ENCODE results near the gene SFRP2.

Gene SFRP2, protein sequence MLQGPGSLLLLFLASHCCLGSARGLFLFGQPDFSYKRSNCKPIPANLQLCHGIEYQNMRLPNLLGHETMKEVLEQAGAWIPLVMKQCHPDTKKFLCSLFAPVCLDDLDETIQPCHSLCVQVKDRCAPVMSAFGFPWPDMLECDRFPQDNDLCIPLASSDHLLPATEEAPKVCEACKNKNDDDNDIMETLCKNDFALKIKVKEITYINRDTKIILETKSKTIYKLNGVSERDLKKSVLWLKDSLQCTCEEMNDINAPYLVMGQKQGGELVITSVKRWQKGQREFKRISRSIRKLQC

GRCh38 chr4:153788413-153789276 is at the start of gene SFRP2:
Gene SFRP2, minus strand, starts transcription at chr4:153789083. Its CDS starts 248 bp downstream, at chr4:153788835.
- DNase-seq = no peak

DNA sequence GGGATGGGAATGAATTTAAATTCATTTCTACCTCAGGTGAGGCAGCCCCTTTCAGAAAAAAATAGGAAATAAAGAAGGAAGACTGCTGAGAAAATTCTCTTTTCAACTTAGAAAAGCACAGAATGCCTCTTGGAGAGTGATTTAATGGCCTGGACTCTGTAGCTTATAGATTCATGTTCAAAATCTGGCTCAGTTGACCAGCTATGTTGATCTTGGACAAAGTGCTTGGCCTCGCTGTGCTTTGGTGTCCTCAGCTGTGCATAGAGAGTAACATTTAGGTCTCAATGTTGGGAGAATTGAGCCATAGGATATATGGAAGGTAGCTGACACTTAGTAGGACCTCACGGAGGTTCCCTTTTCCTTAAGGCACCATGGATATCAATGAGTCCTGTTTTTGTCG is 49.7 kb upstream of the SFRP2 start:
- no peak for DNase-seq

DNA sequence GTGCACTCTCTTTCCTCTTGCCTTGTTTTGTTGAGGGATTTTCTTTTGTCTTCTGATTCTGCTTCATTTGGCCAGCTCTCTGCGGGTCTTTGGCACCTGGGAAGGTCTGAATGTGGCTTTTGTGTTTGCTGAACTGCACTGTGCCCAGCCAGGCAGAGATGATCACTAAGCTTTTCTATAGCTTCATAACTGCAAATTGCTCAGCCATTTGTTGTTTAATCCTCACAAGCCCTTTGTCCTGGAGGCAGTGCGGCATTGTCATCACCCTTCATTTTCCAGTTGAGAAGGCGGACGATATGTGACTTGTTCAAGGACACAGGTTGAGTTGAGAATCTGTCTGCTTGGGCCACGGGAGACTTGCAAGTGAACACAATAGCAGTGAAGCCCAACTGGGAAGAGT is 46.0 kb upstream of the SFRP2 start:
- DNase-seq = no peak

DNA sequence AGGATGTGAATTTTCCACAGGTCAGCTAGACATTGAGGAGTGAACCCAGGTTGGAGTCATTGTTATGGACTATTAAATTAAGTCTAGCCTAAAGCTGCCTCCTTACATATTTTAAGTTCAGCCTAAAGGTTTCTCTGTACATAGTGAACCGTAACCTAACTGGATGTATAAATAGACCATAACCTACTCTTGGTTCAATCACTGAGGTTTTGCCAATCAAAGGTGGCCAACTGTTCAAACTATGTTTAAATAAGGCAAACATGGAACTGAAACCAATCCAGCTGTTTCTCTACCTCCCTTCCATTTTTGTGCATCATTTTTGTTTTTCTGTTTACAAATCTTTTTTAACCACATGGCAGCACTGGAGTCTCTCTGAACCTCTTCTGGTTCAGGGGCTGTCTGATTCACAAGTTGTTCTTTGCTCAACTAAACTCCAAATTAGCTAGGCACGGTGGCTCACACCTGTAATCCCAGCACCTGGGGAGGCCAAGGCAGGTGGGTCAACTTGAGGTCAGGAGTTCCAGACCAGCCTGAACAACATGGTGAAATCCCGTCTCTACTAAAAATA is 43.9 kb upstream of the SFRP2 start:
- DNase-seq = no peak

- DNase-seq = no peak
Measured at GRCh38 chr4:153832054-153832453, 43.2 kb upstream of the SFRP2 start.

- DNase-seq = no peak
Measured at GRCh38 chr4:153831245-153831644, 42.4 kb upstream of the SFRP2 start.

DNA sequence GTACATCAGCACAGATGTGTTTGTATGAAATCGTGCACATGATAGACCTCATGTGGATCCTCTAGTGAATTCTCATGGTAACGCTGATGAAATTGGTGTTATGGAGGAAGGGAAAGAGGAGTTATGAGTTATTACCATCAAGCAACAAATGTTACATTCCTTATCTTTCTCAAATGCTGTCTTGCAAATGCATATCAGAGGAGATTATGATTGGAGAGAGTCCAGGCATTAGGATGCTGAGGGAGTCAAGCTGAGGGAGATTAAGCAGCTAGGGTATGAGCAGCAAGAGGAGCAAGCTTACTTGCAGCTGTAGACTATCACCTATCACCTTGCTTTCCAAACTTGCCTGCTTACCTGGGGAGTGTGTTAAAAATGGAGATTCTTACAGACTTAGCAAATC is 36.8 kb upstream of the SFRP2 start:
- DNase-seq = no peak

DNA sequence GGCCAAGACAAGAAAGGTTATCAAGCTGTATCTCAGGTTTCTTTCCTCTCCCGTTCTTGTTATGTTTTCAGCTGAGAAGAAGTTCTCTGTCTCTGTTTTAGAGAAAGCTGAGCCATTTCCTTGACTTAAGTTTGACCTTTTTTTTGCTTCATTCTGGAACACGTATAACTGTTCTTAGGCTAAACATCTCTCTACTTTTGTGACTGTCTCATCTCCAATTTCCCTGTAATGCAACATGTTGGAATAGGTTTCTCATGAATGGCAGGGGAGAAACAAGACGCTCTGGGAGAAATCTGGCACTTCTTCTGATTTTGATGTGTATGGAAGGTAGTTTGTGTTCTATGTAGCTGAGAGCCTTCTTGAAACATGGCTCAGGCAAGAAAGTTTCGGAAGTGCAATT is 36.2 kb upstream of the SFRP2 start:
- no peak for DNase-seq

- DNase-seq = no peak
Measured at GRCh38 chr4:153824501-153824900, 35.6 kb upstream of the SFRP2 start.

GRCh38 chr4:153823483-153823882 is 34.6 kb upstream of the SFRP2 start:
- no peak for DNase-seq

- DNase-seq = no peak
Measured at GRCh38 chr4:153822316-153822715, 33.4 kb upstream of the SFRP2 start.

DNA sequence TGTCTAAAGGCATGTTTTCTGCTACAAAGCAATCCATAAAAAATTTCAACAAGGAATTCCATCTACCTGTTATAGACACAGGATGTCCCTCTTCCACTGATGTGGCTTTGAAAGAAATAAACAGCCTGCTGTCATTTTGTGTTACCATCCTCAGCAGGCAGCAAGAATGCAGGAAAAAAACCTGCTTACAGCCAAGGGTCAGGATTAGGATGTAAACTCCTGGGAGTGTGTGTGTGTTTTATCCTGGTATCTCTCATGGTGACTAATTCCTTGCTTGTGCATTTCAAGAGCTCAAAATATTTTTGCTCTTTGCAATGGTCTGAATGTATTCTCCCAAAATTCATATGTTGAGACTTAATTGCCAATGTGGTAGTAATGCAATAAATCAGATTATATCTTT is 28.6 kb upstream of the SFRP2 start:
- DNase-seq = no peak

GRCh38 chr4:153816542-153816941 is 27.7 kb upstream of the SFRP2 start:
- DNase-seq = no peak

GRCh38 chr4:153814789-153815188 is 25.9 kb upstream of the SFRP2 start:
- DNase-seq = no peak

DNA sequence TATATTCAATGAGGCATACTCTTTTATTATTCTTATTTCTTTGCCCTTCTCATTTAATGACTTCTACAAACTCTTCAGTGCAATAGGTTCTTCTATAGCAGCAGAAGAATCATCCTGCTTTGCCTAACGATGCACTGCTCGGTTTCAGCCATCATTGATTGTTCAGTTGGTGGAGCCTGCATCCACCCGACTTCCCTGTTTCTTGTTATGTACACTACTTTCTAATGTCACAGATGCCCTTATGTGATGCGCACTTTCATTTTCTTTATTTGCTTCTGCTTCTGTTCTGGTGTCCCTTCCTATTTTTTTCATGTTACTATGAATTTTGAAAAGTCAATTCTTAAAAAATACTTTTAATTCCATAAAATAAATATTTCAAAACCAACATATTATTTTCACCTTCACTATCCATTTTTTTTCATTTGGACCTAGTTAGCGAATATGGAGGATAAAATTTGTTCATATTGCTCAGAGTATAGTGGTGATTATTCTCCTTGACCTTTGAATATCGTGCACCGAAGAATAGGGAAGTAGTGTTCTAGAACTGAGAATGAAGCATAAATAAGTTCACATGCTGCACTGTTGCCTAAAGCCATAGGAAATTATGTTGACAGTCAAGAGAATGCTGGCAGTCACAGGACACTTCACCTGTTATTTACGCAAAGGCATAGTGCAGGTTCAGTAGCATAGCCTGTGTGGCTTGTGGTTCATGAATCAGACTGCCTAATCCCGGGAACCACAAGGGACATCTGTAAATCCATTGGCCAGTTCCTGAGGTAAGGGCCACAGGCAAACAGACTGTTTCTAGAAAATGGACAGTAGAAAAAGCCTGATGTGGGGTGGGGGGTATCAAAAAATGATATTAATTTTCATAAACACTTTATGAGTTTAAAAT is 21.3 kb upstream of the SFRP2 start:
- peak; percentile 82 for DNase-seq

GRCh38 chr4:153809307-153809706 is 20.4 kb upstream of the SFRP2 start:
- DNase-seq = no peak

- no peak for DNase-seq
Measured at GRCh38 chr4:153808175-153808574, 19.3 kb upstream of the SFRP2 start.

- DNase-seq = no peak
Measured at GRCh38 chr4:153806073-153806472, 17.2 kb upstream of the SFRP2 start.

DNA sequence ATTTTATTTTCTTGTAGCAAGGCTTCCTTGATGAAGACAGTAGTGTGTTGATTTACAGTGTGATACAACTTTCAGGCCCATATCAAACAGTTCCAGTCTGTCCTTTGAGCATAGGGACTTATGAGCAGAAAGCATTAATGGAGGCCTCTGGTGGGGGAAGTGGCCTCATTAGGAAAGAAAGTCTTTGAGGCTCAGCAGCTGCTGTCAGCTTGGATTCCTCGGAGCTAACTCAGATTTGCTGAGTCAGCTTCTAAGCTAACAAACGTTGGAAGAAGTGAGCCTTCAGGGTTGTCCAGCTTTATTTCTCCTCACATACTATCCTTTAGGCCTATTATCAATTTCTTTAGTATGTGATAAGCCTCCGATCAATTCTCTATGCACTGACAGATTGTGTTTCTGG is 15.8 kb upstream of the SFRP2 start:
- DNase-seq = no peak

DNA sequence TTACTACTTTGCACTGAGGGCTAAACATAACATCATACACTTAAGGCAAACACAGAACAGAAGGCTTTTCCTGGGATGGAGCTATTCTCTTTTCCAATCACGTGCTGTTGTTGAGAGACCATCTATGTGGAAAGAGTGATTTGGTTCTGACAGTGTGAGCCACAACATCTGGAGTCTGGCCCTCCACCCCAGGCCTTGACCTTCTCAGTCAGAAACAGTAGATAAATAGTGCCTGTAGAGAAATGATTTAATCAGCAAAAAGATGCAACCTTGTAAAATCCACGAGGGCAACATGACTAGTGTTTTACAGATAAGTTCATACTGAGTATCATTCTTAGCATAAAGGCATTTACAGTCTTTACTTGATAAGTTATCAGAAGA is 10.8 kb upstream of the SFRP2 start:
- no peak for DNase-seq

GRCh38 chr4:153798901-153799693 is 10.2 kb upstream of the SFRP2 start:
- no peak for DNase-seq

- DNase-seq = peak; percentile 22
Measured at GRCh38 chr4:153798420-153798819, 9.5 kb upstream of the SFRP2 start.

Data from MV-4-11 (cell line).